ENCODE results near the gene NTNG2. TPM values are rescaled to one million over a fixed set of nuclear protein-coding genes. Genes with fewer than 3 reads are reported as not detected.

The NTNG2 gene
- polyA plus RNA-seq, 3 donors: 0.20 to 0.40 (median 0.32) TPM

- no peak for DNase-seq (ENCODE audit: extremely low read depth in 1 of 11, low read depth in 9 of 11, low spot score in 4 of 11)
These were observed 60.1 kb downstream of the NTNG2 start for GRCh38 chr9:132221941-132222340.

- no peak for DNase-seq (ENCODE audit: extremely low read depth in 1 of 11, low read depth in 9 of 11, low spot score in 4 of 11)
These were observed 62.8 kb downstream of the NTNG2 start for GRCh38 chr9:132224645-132225044.

GRCh38 chr9:132226571-132227430 lies 64.9 kb downstream of the NTNG2 start:
- no peak for DNase-seq (ENCODE audit: extremely low read depth in 1 of 11, low read depth in 9 of 11, low spot score in 4 of 11)

- DNase-seq (ENCODE audit: extremely low read depth in 1 of 11, low read depth in 9 of 11, low spot score in 4 of 11): no peak
These were observed 66.2 kb downstream of the NTNG2 start for GRCh38 chr9:132228062-132228461.

GRCh38 chr9:132230605-132231004 lies 68.7 kb downstream of the NTNG2 start:
- no peak for DNase-seq (ENCODE audit: extremely low read depth in 1 of 11, low read depth in 9 of 11, low spot score in 4 of 11)

- no peak for DNase-seq (ENCODE audit: extremely low read depth in 1 of 11, low read depth in 9 of 11, low spot score in 4 of 11)
These were observed 69.3 kb downstream of the NTNG2 start for GRCh38 chr9:132231019-132231701.

- no peak for DNase-seq (ENCODE audit: extremely low read depth in 1 of 11, low read depth in 9 of 11, low spot score in 4 of 11)
These were observed 70.7 kb downstream of the NTNG2 start for GRCh38 chr9:132232522-132232921.

- no peak for DNase-seq (ENCODE audit: extremely low read depth in 1 of 11, low read depth in 9 of 11, low spot score in 4 of 11)
These were observed 71.3 kb downstream of the NTNG2 start for GRCh38 chr9:132233138-132233537.

GRCh38 chr9:132234535-132234934 lies 72.7 kb downstream of the NTNG2 start:
- no peak for DNase-seq (ENCODE audit: extremely low read depth in 1 of 11, low read depth in 9 of 11, low spot score in 4 of 11)

- no peak for DNase-seq (ENCODE audit: extremely low read depth in 1 of 11, low read depth in 9 of 11, low spot score in 4 of 11)
These were observed 73.3 kb downstream of the NTNG2 start for GRCh38 chr9:132235125-132235524.

GRCh38 chr9:132235894-132236661 lies 74.2 kb downstream of the NTNG2 start:
- peak in 9 of 11 donors; percentile 48 to 76 (median 65) for DNase-seq (ENCODE audit: extremely low read depth in 1 of 11, low read depth in 9 of 11, low spot score in 4 of 11)

- no peak for DNase-seq (ENCODE audit: extremely low read depth in 1 of 11, low read depth in 9 of 11, low spot score in 4 of 11)
These were observed 74.9 kb downstream of the NTNG2 start for GRCh38 chr9:132236662-132237311.

GRCh38 chr9:132237481-132237880 lies 75.6 kb downstream of the NTNG2 start:
- DNase-seq (ENCODE audit: extremely low read depth in 1 of 11, low read depth in 9 of 11, low spot score in 4 of 11): no peak

GRCh38 chr9:132238026-132238972 lies 76.4 kb downstream of the NTNG2 start:
- DNase-seq (ENCODE audit: extremely low read depth in 1 of 11, low read depth in 9 of 11, low spot score in 4 of 11): no peak

- DNase-seq (ENCODE audit: extremely low read depth in 1 of 11, low read depth in 9 of 11, low spot score in 4 of 11): no peak
These were observed 77.1 kb downstream of the NTNG2 start for GRCh38 chr9:132238992-132239391.

GRCh38 chr9:132239518-132239917 lies 77.7 kb downstream of the NTNG2 start:
- no peak for DNase-seq (ENCODE audit: extremely low read depth in 1 of 11, low read depth in 9 of 11, low spot score in 4 of 11)

- no peak for DNase-seq (ENCODE audit: extremely low read depth in 1 of 11, low read depth in 9 of 11, low spot score in 4 of 11)
These were observed 78.4 kb downstream of the NTNG2 start for GRCh38 chr9:132239999-132240840.
